Thyroid gland (tissue), 4 donors: Measurements from ENCODE around the gene MVB12B.

ENCODE experiments used
- CTCF ChIP-seq, 6 experiments: fragments of 200-600 bp in 3 of 6; fragments of 450-650 bp in 3 of 6; sonication (generic) in 3 of 6; IDR thresholded peaks; one replicate each; pipeline ENCODE4 v1.5.1; 2016 to 2019; ENCODE audit warnings: antibody characterized with exemption in 6 of 6, mild to moderate bottlenecking in 2 of 6, inconsistent platforms in 1 of 6, moderate library complexity in 1 of 6
- POLR2A ChIP-seq, 2 donors: fragments of 450-650 bp; IDR thresholded peaks; one replicate each; pipeline ENCODE4 v1.6.1; 2017; ENCODE audit warnings: antibody characterized with exemption in 2 of 2, mild to moderate bottlenecking in 2 of 2, moderate library complexity in 1 of 2

GRCh38 chr9:126365780-126366179, 39.2 kb downstream of the MVB12B start:
- no peak for TF ChIP-seq CTCF (IDR thresholded peaks at IDR 0.05)
- TF ChIP-seq POLR2A (IDR thresholded peaks at IDR 0.05) = no peak
